HG02588 (cell line): ENCODE results near the gene ARRDC2.

Experiments
- ATAC-seq: cut with Tn5 transposase; IDR thresholded peaks from one replicate; pipeline ENCODE4 v1.9.1; 2021; ENCODE audit warnings: mild to moderate bottlenecking, moderate library complexity; ENCODE audit not compliant: unreplicated experiment

The ARRDC2 gene

DNA sequence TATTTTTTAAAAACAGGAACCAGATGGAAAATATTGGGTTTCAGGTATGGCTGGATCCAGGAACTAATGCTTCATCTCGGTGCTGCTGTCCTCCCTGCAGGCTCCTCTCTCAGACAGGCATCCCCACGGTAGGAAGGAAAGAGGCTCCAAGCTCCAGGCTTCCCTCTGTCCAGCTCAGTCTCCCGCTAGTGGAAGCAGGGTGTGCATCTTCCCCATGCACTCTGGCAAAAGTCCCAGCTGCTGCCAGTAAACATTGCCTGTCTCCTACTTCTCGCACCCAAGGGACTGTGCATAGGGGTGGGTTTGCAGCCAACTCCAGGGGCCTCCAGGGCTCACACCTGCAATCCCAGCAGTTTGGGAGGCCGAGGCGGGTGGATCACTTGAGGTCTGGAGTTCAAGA lies 49.6 kb downstream of the ARRDC2 start:
- ATAC-seq = no peak

DNA sequence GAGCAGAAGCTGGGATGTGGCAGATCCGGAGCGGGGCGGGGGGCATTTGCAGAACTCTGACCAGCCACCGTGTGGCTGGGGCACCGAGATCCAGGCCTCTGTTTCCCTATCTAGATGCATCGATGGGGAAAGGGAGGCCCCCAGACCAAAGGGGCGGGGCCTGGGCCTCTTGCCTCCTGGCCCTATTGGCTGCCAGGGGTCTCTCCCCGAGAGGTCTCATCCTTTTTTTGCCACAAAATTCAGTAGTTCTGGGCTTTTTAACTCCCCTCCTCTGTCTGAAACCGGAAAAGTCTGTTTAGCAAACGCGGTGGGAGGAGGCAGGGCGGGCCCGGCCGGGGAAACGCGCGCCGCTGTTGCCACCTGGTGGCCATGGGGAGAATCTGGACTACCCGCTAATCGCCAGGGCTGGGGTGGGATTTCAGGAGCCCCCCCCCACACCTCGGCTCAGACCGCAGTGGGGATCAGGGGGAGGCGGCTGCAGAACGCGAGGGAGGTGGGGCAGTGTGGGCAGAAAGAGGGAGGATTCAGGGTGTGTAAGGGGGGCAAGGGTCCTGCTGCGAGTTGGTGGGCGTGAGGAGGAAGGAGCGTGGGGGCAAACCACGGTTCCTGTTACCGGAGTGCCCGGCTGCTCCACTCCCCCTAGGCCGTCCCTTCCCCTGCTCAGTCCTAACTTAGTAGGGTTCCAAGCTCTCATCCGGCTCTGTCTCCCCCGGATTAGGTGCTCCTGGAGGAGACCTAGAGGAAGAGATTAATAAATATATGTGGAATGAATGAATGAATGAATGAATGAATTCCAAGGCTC lies 50.4 kb downstream of the ARRDC2 start:
- no peak for ATAC-seq

- ATAC-seq = no peak
Observed at GRCh38 chr19:18059297-18059696, 51.3 kb downstream of the ARRDC2 start.

DNA sequence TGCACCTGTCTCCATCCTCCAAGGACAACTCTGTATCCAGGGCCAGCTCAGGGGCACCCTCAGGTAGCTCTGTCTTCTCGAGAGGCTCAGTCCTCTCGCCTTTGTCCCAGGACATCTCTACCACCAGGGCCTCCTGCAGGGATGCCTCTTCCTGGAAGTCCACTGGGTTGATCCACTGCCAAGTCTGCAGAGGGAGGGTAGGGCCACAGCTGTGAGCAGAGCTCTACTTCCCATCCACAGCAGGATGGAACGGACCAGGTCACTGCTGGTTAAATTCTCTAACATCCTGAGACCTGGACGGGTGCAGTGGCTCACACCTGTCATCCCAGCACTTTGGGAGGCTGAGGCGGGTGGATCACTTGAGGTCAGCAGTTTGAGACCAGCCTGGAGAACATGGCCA lies 51.9 kb downstream of the ARRDC2 start:
- ATAC-seq = no peak

- no peak for ATAC-seq
Observed at GRCh38 chr19:18060472-18060871, 52.5 kb downstream of the ARRDC2 start.

- no peak for ATAC-seq
Observed at GRCh38 chr19:18062028-18062427, 54.1 kb downstream of the ARRDC2 start.

- no peak for ATAC-seq
Observed at GRCh38 chr19:18063463-18063862, 55.5 kb downstream of the ARRDC2 start.
